Right atrium auricular region (tissue), 2 donors: ENCODE data around the gene DPP10. TPM values are rescaled to one million over a fixed set of nuclear protein-coding genes. Genes with fewer than 3 reads are reported as not detected.

Experiments used
- DNase-seq: peaks from one replicate; pipeline ENCODE4 v3.0.0-alpha.2; 2019; ENCODE audit warnings: low spot score
- H3K27ac ChIP-seq, 2 donors: fragments of 200-600 bp; sonication (generic); 1 replicate in 1 of 2; 2 replicates in 1 of 2; pipeline ENCODE4 v1.5.1; 2016 to 2019
- H3K27me3 ChIP-seq, 2 donors: fragments of 200-600 bp; sonication (generic); one replicate each; pipeline versions ENCODE4 v1.5.1 to v1.6.0; 2017 to 2019
- H3K36me3 ChIP-seq: fragments of 200-600 bp; sonication (generic); one replicate; pipeline ENCODE4 v1.5.1; 2016
- H3K4me1 ChIP-seq, 2 donors: fragments of 200-600 bp; sonication (generic); one replicate each; pipeline versions ENCODE4 v1.5.1 to v1.6.0; 2017 to 2019
- H3K4me3 ChIP-seq, 2 donors: fragments of 200-600 bp; sonication (generic); 1 replicate in 1 of 2; 2 replicates in 1 of 2; pipeline ENCODE4 v1.5.1; 2017 to 2019; ENCODE audit warnings: mild to moderate bottlenecking in 1 of 2, moderate library complexity in 1 of 2
- H3K9me3 ChIP-seq, 2 donors: fragments of 200-600 bp; sonication (generic); one replicate each; pipeline ENCODE4 v1.5.1; 2019
- CTCF ChIP-seq, 2 donors: fragments of 200-600 bp; sonication (generic); IDR thresholded peaks; one replicate each; pipeline ENCODE4 v1.5.1; 2019; ENCODE audit warnings: antibody characterized with exemption in 2 of 2
- total RNA-seq, 2 donors: library from RNA; depleted of rRNA; stranded (reverse); fragments of >200 nt; gene quantifications; one replicate each; pipeline ENCODE4 v1.1.0, GENCODE V29; 2016

Gene DPP10
- total RNA-seq, 2 donors from 2014 or later: not detected

GRCh38 chr2:115199966-115200365 is 757.5 kb downstream of the DPP10 start:
- Histone ChIP-seq H3K9me3 (no peaks in the 10 kb centered on the region), H3K36me3 (no peaks in the 10 kb centered on the region), H3K4me3 (no peak overlapping the region), H3K27ac (no peak overlapping the region), H3K4me1 (no peaks in the 10 kb centered on the region), H3K27me3 (no peaks in the 10 kb centered on the region)
- no peak for DNase-seq
- no peak for TF ChIP-seq CTCF (IDR thresholded peaks at IDR 0.05)

- no peak for DNase-seq
- H3K9me3 ChIP-seq: no peaks in the 10 kb centered on the region
Measured at GRCh38 chr2:115201386-115201785, 758.9 kb downstream of the DPP10 start.

GRCh38 chr2:115208493-115209164 is 766.2 kb downstream of the DPP10 start:
- H3K9me3 ChIP-seq: no peaks in the 10 kb centered on the region
- H3K36me3 ChIP-seq: no peaks in the 10 kb centered on the region
- no peak for DNase-seq
- H3K4me1 ChIP-seq: no peaks in the 10 kb centered on the region
- H3K27ac ChIP-seq: no peak overlapping the region
- no peak for TF ChIP-seq CTCF (IDR thresholded peaks at IDR 0.05)
- no peak overlapping the region for H3K4me3 ChIP-seq
- H3K27me3 ChIP-seq: no peaks in the 10 kb centered on the region

More at GRCh38 chr2:115201386-115201785, 758.9 kb downstream of the DPP10 start:
- no peaks in the 10 kb centered on the region for H3K4me1 ChIP-seq
- H3K36me3 ChIP-seq: no peaks in the 10 kb centered on the region
- no peak overlapping the region for H3K4me3 ChIP-seq
- no peak for TF ChIP-seq CTCF (IDR thresholded peaks at IDR 0.05)
- no peaks in the 10 kb centered on the region for H3K27me3 ChIP-seq
- no peak overlapping the region for H3K27ac ChIP-seq

- TF ChIP-seq CTCF (IDR thresholded peaks at IDR 0.05): no peak
- no peak overlapping the region for H3K4me3 ChIP-seq
- no peaks in the 10 kb centered on the region for H3K27me3 ChIP-seq
- DNase-seq: no peak
- H3K36me3 ChIP-seq: no peaks in the 10 kb centered on the region
- no peak overlapping the region for H3K27ac ChIP-seq
- no peaks in the 10 kb centered on the region for H3K4me1 ChIP-seq
- no peaks in the 10 kb centered on the region for H3K9me3 ChIP-seq
Measured at GRCh38 chr2:115214050-115214449, 771.6 kb downstream of the DPP10 start.

- Histone ChIP-seq H3K4me1 (no peaks in the 10 kb centered on the region), H3K9me3 (no peaks in the 10 kb centered on the region), H3K4me3 (no peak overlapping the region), H3K27me3 (no peaks in the 10 kb centered on the region), H3K36me3 (no peaks in the 10 kb centered on the region), H3K27ac (no peak overlapping the region)
- no peak for DNase-seq
- TF ChIP-seq CTCF (IDR thresholded peaks at IDR 0.05): no peak
Measured at GRCh38 chr2:115219296-115219695, 776.9 kb downstream of the DPP10 start.

GRCh38 chr2:115234186-115234585 is 791.7 kb downstream of the DPP10 start:
- no peaks in the 10 kb centered on the region for H3K9me3 ChIP-seq
- no peak overlapping the region for H3K27ac ChIP-seq
- no peak for TF ChIP-seq CTCF (IDR thresholded peaks at IDR 0.05)
- no peak for DNase-seq
- no peaks in the 10 kb centered on the region for H3K36me3 ChIP-seq
- H3K27me3 ChIP-seq: no peaks in the 10 kb centered on the region
- no peaks in the 10 kb centered on the region for H3K4me1 ChIP-seq
- H3K4me3 ChIP-seq: no peak overlapping the region
